HCT116 (cell line): ENCODE measurements around the gene CYBRD1.

Experiments
- CTCF ChIP-seq, 3 experiments: fragments of 200-600 bp in 1 of 3; sonication (generic) in 1 of 3; IDR thresholded peaks in 2 of 3; conservative IDR thresholded peaks in 1 of 3; 2 replicates each; pipeline ENCODE4 v1.5.1; 2012 to 2017; ENCODE audit warnings: low read depth in 2 of 3, low read length in 2 of 3, antibody characterized with exemption in 1 of 3, borderline replicate concordance in 1 of 3, control low read depth in 1 of 3, mild to moderate bottlenecking in 1 of 3, mixed read lengths in 1 of 3, mixed run types in 1 of 3, moderate library complexity in 1 of 3; ENCODE audit not compliant: insufficient read depth in 1 of 3
- POLR2A ChIP-seq: IDR thresholded peaks from 2 replicates; pipeline ENCODE4 v1.7.0; 2011; ENCODE audit warnings: borderline replicate concordance; ENCODE audit not compliant: insufficient read depth, insufficient read length; ENCODE audit errors: extremely low read depth
- RAD21 ChIP-seq: IDR thresholded peaks from 2 replicates; pipeline ENCODE4 v1.6.1; 2012; ENCODE audit warnings: low read depth, mild to moderate bottlenecking
- REST ChIP-seq: IDR thresholded peaks from 2 replicates; pipeline ENCODE4 v1.6.1; 2012; ENCODE audit warnings: low read depth

- TF ChIP-seq POLR2A (no peak), REST (no peak), CTCF (IDR thresholded peaks at IDR 0.05 in 2 of 3, conservative IDR thresholded peaks at IDR 0.05 in 1 of 3; ENCODE audit: borderline replicate concordance in 1 of 3, insufficient read depth in 1 of 3, low read depth in 2 of 3, low read length in 2 of 3) (no peak), RAD21 (no peak)
Observed at GRCh38 chr2:171505374-171505773, 16.9 kb upstream of the CYBRD1 start.
